Mucosa of gallbladder (tissue), 1 donor: Measurements from ENCODE around the gene FADS6. TPM values are rescaled to one million over a fixed set of nuclear protein-coding genes. Genes with fewer than 3 reads are reported as not detected.
"Not testable (repeated sequence)": the region's sequence is repeated elsewhere in the genome, so short reads cannot be mapped to it uniquely, and the experiment has no call there.

Experiments used
- DNase-seq: peaks from one replicate; pipeline ENCODE4 v3.0.0-alpha.2; 2020; ENCODE audit warnings: low spot score
- total RNA-seq: library from RNA; stranded (reverse); gene quantifications from one replicate; pipeline ENCODE4 v1.2.1, GENCODE V29; 2021
- donor health status: DM: no; HTN: no; CAD: no.

The FADS6 gene
- total RNA-seq, 1 donor from 2014 or later, result 0.12 TPM

GRCh38 chr17:74870028-74870427 lies 23.4 kb downstream of the FADS6 start:
- DNase-seq, result not testable (repeated sequence)

- no peak for DNase-seq
Measured at GRCh38 chr17:74868908-74869255, 24.6 kb downstream of the FADS6 start.

- DNase-seq, result no peak
Measured at GRCh38 chr17:74868251-74868907, 25.1 kb downstream of the FADS6 start.

GRCh38 chr17:74866198-74866835 lies 27.1 kb downstream of the FADS6 start:
- no peak for DNase-seq

GRCh38 chr17:74865504-74866197 lies 27.8 kb downstream of the FADS6 start:
- DNase-seq, result no peak

- peak; percentile 77 for DNase-seq
Measured at GRCh38 chr17:74864866-74865395, 28.5 kb downstream of the FADS6 start.

- DNase-seq, result no peak
Measured at GRCh38 chr17:74864297-74864865, 29.1 kb downstream of the FADS6 start.

GRCh38 chr17:74863420-74864296 lies 29.8 kb downstream of the FADS6 start:
- no peak for DNase-seq

- no peak for DNase-seq
Measured at GRCh38 chr17:74862919-74863318, 30.5 kb downstream of the FADS6 start.

GRCh38 chr17:74862108-74862901 lies 31.1 kb downstream of the FADS6 start:
- DNase-seq, result peak; percentile 46

- no peak for DNase-seq
Measured at GRCh38 chr17:74861662-74862107, 31.7 kb downstream of the FADS6 start.

- DNase-seq, result no peak
Measured at GRCh38 chr17:74860872-74861661, 32.4 kb downstream of the FADS6 start.

- DNase-seq, result no peak
Measured at GRCh38 chr17:74860229-74860871, 33.1 kb downstream of the FADS6 start.

- no peak for DNase-seq
Measured at GRCh38 chr17:74859459-74860228, 33.8 kb downstream of the FADS6 start, which contains the start of gene GRIN2C. TSS of gene GRIN2C (minus strand) at chr17:74859885. CDS start at chr17:74855092, 4,793 bp downstream.

GRCh38 chr17:74858672-74859458 lies 34.6 kb downstream of the FADS6 start:
- no peak for DNase-seq

GRCh38 chr17:74857191-74857590 lies 36.2 kb downstream of the FADS6 start:
- DNase-seq, result no peak

- DNase-seq, result no peak
Measured at GRCh38 chr17:74856112-74856511, 37.3 kb downstream of the FADS6 start.
